OCI-LY7 (cell line): Measurements from ENCODE around the gene EDDM13. TPM values are rescaled to one million over a fixed set of nuclear protein-coding genes. Genes with fewer than 3 reads are reported as not detected.
"Not testable (repeated sequence)": the region's sequence is repeated elsewhere in the genome, so short reads cannot be mapped to it uniquely, and the experiment has no call there.

ENCODE experiments used
- BruUV-seq: library from RNA; stranded (reverse); fragments of 400-500 nt; replicated peaks from 2 replicates; lab custom pipeline; 2021; lab: Mats Ljungman, UMichigan
- CTCF ChIA-PET: fragments of 300-600 bp; sonication (Branson Sonifier 250); formaldehyde crosslinking; loops from one replicate; lab custom pipeline; 2022; ENCODE audit warnings: antibody characterized with exemption; ENCODE audit not compliant: unreplicated experiment; lab: Charles Lee
- POLR2A ChIA-PET: fragments of 300-600 bp; sonication (Branson Sonifier 250); formaldehyde crosslinking; loops from one replicate; lab custom pipeline; 2022; ENCODE audit warnings: antibody characterized with exemption; lab: Charles Lee
- DNase-seq: peaks from one replicate; pipeline ENCODE4 v3.0.0-alpha.2; 2015; ENCODE audit warnings: low spot score
- H2AFZ ChIP-seq: fragments of 200-600 bp; sonication (generic), shearing (Covaris generic); 2 replicates; pipeline ENCODE4 v1.6.1; 2014; ENCODE audit warnings: mild to moderate bottlenecking, antibody characterized with exemption, low read length, moderate library complexity
- H3K27ac ChIP-seq: fragments of 200-600 bp; sonication (generic); 2 replicates; pipeline ENCODE4 v1.5.1; 2014; ENCODE audit warnings: mixed run types, low read depth, mild to moderate bottlenecking, moderate library complexity, low read length, inconsistent platforms; ENCODE audit not compliant: poor library complexity, severe bottlenecking
- H3K36me3 ChIP-seq: fragments of 200-600 bp; sonication (generic); 2 replicates; pipeline ENCODE4 v1.6.1; 2014; ENCODE audit warnings: mild to moderate bottlenecking, antibody characterized with exemption, low read length, moderate library complexity, mixed read lengths; ENCODE audit not compliant: insufficient read depth
- H3K4me1 ChIP-seq: fragments of 200-600 bp; sonication (generic); 2 replicates; pipeline ENCODE4 v1.5.1; 2014; ENCODE audit warnings: mild to moderate bottlenecking, low read length; ENCODE audit not compliant: insufficient read depth, poor library complexity, severe bottlenecking
- H3K4me2 ChIP-seq: fragments of 200-600 bp; sonication (generic); 2 replicates; pipeline ENCODE4 v1.6.1; 2014; ENCODE audit warnings: mild to moderate bottlenecking, low read length
- H3K4me3 ChIP-seq: fragments of 200-600 bp; sonication (generic); 2 replicates; pipeline ENCODE4 v1.5.1; 2014; ENCODE audit warnings: mild to moderate bottlenecking, low read depth, low read length; ENCODE audit not compliant: poor library complexity, severe bottlenecking
- H3K79me2 ChIP-seq: fragments of 200-600 bp; sonication (generic); 2 replicates; pipeline ENCODE4 v1.6.1; 2016; ENCODE audit warnings: low read depth, mild to moderate bottlenecking, low read length, moderate library complexity, mixed read lengths; ENCODE audit not compliant: insufficient read depth
- H3K9me2 ChIP-seq: fragments of 200-600 bp; sonication (generic); 2 replicates; pipeline ENCODE4 v1.6.1; 2016; ENCODE audit warnings: mild to moderate bottlenecking, low read length, mixed read lengths; ENCODE audit not compliant: insufficient read depth
- H3K9me3 ChIP-seq: fragments of 200-600 bp; sonication (generic); 2 replicates; pipeline ENCODE4 v1.6.1; 2014; ENCODE audit warnings: mild to moderate bottlenecking, mixed run types, low read length, mixed read lengths
- H4K20me1 ChIP-seq: fragments of 200-600 bp; sonication (generic); 2 replicates; pipeline ENCODE4 v1.6.1; 2014; ENCODE audit warnings: mild to moderate bottlenecking, antibody characterized with exemption, low read length, moderate library complexity, mixed read lengths; ENCODE audit not compliant: insufficient read depth
- CTCF ChIP-seq: fragments of 200-600 bp; sonication (generic); conservative IDR thresholded peaks from 2 replicates; pipeline ENCODE4 v1.5.1; 2014; ENCODE audit warnings: mild to moderate bottlenecking, antibody characterized with exemption, low read length, moderate library complexity, mixed read lengths
- EZH2phosphoT487 ChIP-seq: fragments of 200-600 bp; sonication (generic); IDR thresholded peaks from 2 replicates; pipeline ENCODE4 v1.6.1; 2018; ENCODE audit warnings: low read depth, borderline replicate concordance, mild to moderate bottlenecking, mixed run types, antibody characterized with exemption, low read length, moderate library complexity, mixed read lengths
- intact Hi-C: fragments of 100-400 bp; cut with micrococcal nuclease; formaldehyde crosslinking; loops from one replicate; pipeline ENCODE4 v1.10.0; 2022; ENCODE audit not compliant: unreplicated experiment
- total RNA-seq, 2 experiments: library from RNA; depleted of rRNA in 1 of 2; stranded (reverse); fragments of >200 nt in 1 of 2; shearing (Covaris generic) in 1 of 2; gene quantifications; 2 replicates each; pipeline ENCODE4 v1.2.3, GENCODE V29; 2014 to 2022

EDDM13 gene
- total RNA-seq, 2 experiments from 2014 or later = not detected

GRCh38 chr19:56332695-56333094, 60.1 kb downstream of the EDDM13 start:
- CTCF ChIA-PET = interaction anchor here (0.9 to 1.2 kb wide), 2 partner anchors 18 to 80 kb away, joined by 3 to 5 read pairs; partner anchors contain the start of gene ZSCAN5A
- POLR2A ChIA-PET = interaction anchor here (0.8 kb wide), 1 partner anchor 18 kb away, joined by 5 read pairs; the partner anchor contains the start of gene ZSCAN5A
- no peaks in the 10 kb centered on the region for H3K9me3 ChIP-seq
- DNase-seq = no peak
- intact Hi-C loops = loop anchor here (1.0 to 2.0 kb wide), 2 partner anchors 78 to 256 kb away; no protein-coding TSS in a partner anchor
- H3K79me2 ChIP-seq = no peaks in the 10 kb centered on the region
- H3K9me2 ChIP-seq = no peaks in the 10 kb centered on the region
- TF ChIP-seq EZH2phosphoT487 = no peak
- TF ChIP-seq CTCF = no peak
- H4K20me1 ChIP-seq = no peaks in the 10 kb centered on the region
- no peak overlapping the region for H3K27ac ChIP-seq
- no peaks in the 10 kb centered on the region for H3K4me1 ChIP-seq
- H3K4me2 ChIP-seq = no peak overlapping the region
- BruUV-seq = no TSS peak
- H2AFZ ChIP-seq = no peak overlapping the region
- H3K36me3 ChIP-seq = no peaks in the 10 kb centered on the region
- no peak overlapping the region for H3K4me3 ChIP-seq

GRCh38 chr19:56333506-56333905, 61.0 kb downstream of the EDDM13 start:
- Histone ChIP-seq H3K9me2 (no peaks in the 10 kb centered on the region), H2AFZ (no peak overlapping the region), H3K27ac (no peak overlapping the region), H3K4me1 (no peaks in the 10 kb centered on the region), H3K79me2 (no peaks in the 10 kb centered on the region), H4K20me1 (no peaks in the 10 kb centered on the region), H3K4me3 (no peak overlapping the region), H3K9me3 (no peaks in the 10 kb centered on the region), H3K4me2 (no peak overlapping the region), H3K36me3 (no peaks in the 10 kb centered on the region)
- no TSS peak for BruUV-seq
- TF ChIP-seq CTCF = peak; percentile 96
- no peak for TF ChIP-seq EZH2phosphoT487
- peak; percentile 61 for DNase-seq
- intact Hi-C loops = loop anchor here (1.0 to 2.0 kb wide), 2 partner anchors 79 to 257 kb away; no protein-coding TSS in a partner anchor
- POLR2A ChIA-PET = interaction anchor here (0.8 to 1.0 kb wide), 3 partner anchors 12 to 79 kb away, joined by 3 to 5 read pairs (median 4); partner anchors contain the start of gene ZSCAN5A
- CTCF ChIA-PET = interaction anchor here (0.6 to 1.2 kb wide), 4 partner anchors 19 to 253 kb away, joined by 3 to 5 read pairs (median 4); partner anchors contain the start of gene ZSCAN5A

DNA sequence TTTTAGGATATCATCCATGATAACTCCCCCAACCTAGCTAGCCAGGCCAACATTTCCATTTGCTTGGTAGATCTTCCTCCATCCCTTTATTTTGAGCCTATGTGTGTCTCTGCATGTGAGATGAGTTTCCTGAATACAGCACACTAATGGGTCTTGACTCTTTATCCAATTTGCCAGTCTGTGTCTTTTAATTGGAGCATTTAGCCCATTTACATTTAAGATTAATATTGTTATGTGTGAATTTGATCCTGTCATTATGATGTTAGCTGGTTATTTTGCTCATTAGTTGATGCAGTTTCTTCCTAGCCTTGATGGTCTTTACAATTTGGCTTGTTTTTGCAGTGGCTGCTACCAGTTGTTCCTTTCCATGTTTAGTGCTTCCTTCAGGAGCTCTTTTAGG, 62.8 kb downstream of the EDDM13 start:
- POLR2A ChIA-PET = interaction anchor here (0.6 kb wide), 1 partner anchor 14 kb away, joined by 3 read pairs; no protein-coding TSS in a partner anchor
- CTCF ChIA-PET, H3K4me2 ChIP-seq, intact Hi-C loops, H3K9me2 ChIP-seq, H3K27ac ChIP-seq, H3K9me3 ChIP-seq, H4K20me1 ChIP-seq, H3K36me3 ChIP-seq, H3K4me3 ChIP-seq, H3K79me2 ChIP-seq, H3K4me1 ChIP-seq, H2AFZ ChIP-seq, BruUV-seq, DNase-seq: not testable (repeated sequence)

- H3K9me2 ChIP-seq, H3K4me3 ChIP-seq, H2AFZ ChIP-seq, H3K36me3 ChIP-seq, DNase-seq, H3K79me2 ChIP-seq, intact Hi-C loops, H3K4me1 ChIP-seq, BruUV-seq, CTCF ChIA-PET, H4K20me1 ChIP-seq, H3K27ac ChIP-seq, POLR2A ChIA-PET, H3K4me2 ChIP-seq: not testable (repeated sequence)
- peaks cover 17% of the 10 kb centered on the region; the same call in 1 of the 2 replicates for H3K9me3 ChIP-seq
Observed at GRCh38 chr19:56337077-56337476, 64.5 kb downstream of the EDDM13 start.

DNA sequence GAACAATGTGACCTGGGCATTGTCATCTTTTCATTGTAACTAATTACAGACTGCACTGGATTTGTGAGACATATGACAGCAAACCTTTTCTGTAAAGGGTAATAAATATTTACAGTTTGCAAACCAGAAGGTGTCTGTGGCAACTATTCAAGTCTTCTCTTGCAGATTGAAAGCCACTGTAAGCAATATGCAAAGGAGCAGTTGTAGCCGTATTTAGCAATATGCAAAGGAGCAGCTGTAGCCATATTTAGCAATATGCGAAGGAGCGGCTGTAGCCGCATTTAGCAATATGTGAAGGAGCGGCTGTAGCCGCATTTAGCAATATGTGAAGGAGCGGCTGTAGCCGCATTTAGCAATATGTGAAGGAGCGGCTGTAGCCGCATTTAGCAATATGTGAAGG, 66.5 kb downstream of the EDDM13 start:
- peaks cover 25% of the 10 kb centered on the region; the same call in 1 of the 2 replicates for H3K9me3 ChIP-seq
- H3K9me2 ChIP-seq, H3K4me1 ChIP-seq, H3K79me2 ChIP-seq, DNase-seq, H3K27ac ChIP-seq, CTCF ChIA-PET, H2AFZ ChIP-seq, H4K20me1 ChIP-seq, H3K4me3 ChIP-seq, H3K4me2 ChIP-seq, intact Hi-C loops, POLR2A ChIA-PET, H3K36me3 ChIP-seq, BruUV-seq: not testable (repeated sequence)
